HG03432 (cell line): ENCODE measurements around the gene MYCBPAP.

Experiments
- ATAC-seq: cut with Tn5 transposase; IDR thresholded peaks from one replicate; pipeline ENCODE4 v1.9.1; 2021; ENCODE audit warnings: mild to moderate bottlenecking, moderate library complexity; ENCODE audit not compliant: unreplicated experiment

The MYCBPAP gene

GRCh38 chr17:50507871-50508572 lies at the start of gene MYCBPAP:
MYCBPAP (plus strand) TSS chr17:50508439; CDS start chr17:50508675, 236 bp downstream.
- ATAC-seq, result peak; percentile 62

GRCh38 chr17:50458701-50459676 lies 49.2 kb upstream of the MYCBPAP start:
- ATAC-seq, result no peak

- ATAC-seq, result no peak
Observed at GRCh38 chr17:50459756-50460155, 48.5 kb upstream of the MYCBPAP start.

- ATAC-seq, result no peak
Observed at GRCh38 chr17:50460831-50461526, 47.3 kb upstream of the MYCBPAP start.

- no peak for ATAC-seq
Observed at GRCh38 chr17:50461550-50462132, 46.6 kb upstream of the MYCBPAP start.

- no peak for ATAC-seq
Observed at GRCh38 chr17:50462446-50462845, 45.8 kb upstream of the MYCBPAP start.

GRCh38 chr17:50464121-50464520 lies 44.1 kb upstream of the MYCBPAP start:
- no peak for ATAC-seq

- ATAC-seq, result no peak
Observed at GRCh38 chr17:50464736-50465135, 43.5 kb upstream of the MYCBPAP start.

- ATAC-seq, result no peak
Observed at GRCh38 chr17:50465171-50465570, 43.1 kb upstream of the MYCBPAP start.

- ATAC-seq, result no peak
Observed at GRCh38 chr17:50465635-50466034, 42.6 kb upstream of the MYCBPAP start.

- ATAC-seq, result no peak
Observed at GRCh38 chr17:50466371-50467113, 41.7 kb upstream of the MYCBPAP start.

GRCh38 chr17:50467114-50467854 lies 41.0 kb upstream of the MYCBPAP start:
- no peak for ATAC-seq

GRCh38 chr17:50467855-50468303 lies 40.4 kb upstream of the MYCBPAP start:
- ATAC-seq, result no peak

GRCh38 chr17:50468304-50469207 lies 39.7 kb upstream of the MYCBPAP start, which contains the start of gene CHAD:
CHAD (minus strand) TSS chr17:50468880; CDS start chr17:50468813, 67 bp downstream.
- no peak for ATAC-seq

- no peak for ATAC-seq
Observed at GRCh38 chr17:50469208-50469605, 39.0 kb upstream of the MYCBPAP start.

GRCh38 chr17:50469671-50470305 lies 38.5 kb upstream of the MYCBPAP start:
- ATAC-seq, result no peak

GRCh38 chr17:50470426-50470825 lies 37.8 kb upstream of the MYCBPAP start:
- ATAC-seq, result no peak
